ENCODE results near the gene WWOX. TPM values are rescaled to one million over a fixed set of nuclear protein-coding genes. Genes with fewer than 3 reads are reported as not detected.

The WWOX gene
- total and polyA plus RNA-seq, 2 of the 8 experiments (the other 6 are each of a cell fraction or from before 2014, with no cell fraction given), result 5.4 to 16.7 TPM

GRCh38 chr16:78542419-78542818, 443.0 kb downstream of the WWOX start:
- Histone ChIP-seq H2AFZ (ENCODE audit: low read length) (no peak overlapping the region), H3K4ac (replicated peaks; ENCODE audit: insufficient read length, low read depth, low read length) (no peak overlapping the region), H3K14ac (ENCODE audit: insufficient read length) (no peak overlapping the region), H2BK20ac (ENCODE audit: low read length) (no peak overlapping the region), H3K9me3 (ENCODE audit: insufficient read depth in 2 of 2, low read depth in 1 of 2, low read length in 1 of 2) (no peaks in the 10 kb centered on the region), H3K18ac (ENCODE audit: extremely low read depth, low read length) (no peak overlapping the region), H2BK15ac (ENCODE audit: low read length) (no peak overlapping the region), H3K79me1 (ENCODE audit: low read depth, low read length) (no peaks in the 10 kb centered on the region), H3K23ac (ENCODE audit: insufficient read length) (no peak overlapping the region), H3K27ac (ENCODE audit: low read depth, low read length) (no peak overlapping the region), H2BK5ac (ENCODE audit: low read depth, low read length) (no peak overlapping the region), H4K20me1 (replicated peaks in 1 of 2; ENCODE audit: control insufficient read depth in 1 of 2, insufficient read depth in 2 of 2, low read length in 2 of 2) (no peaks in the 10 kb centered on the region), H4K5ac (ENCODE audit: insufficient read length, low read depth, low read length) (no peak overlapping the region), H3K4me3 (ENCODE audit: extremely low read depth in 1 of 4, insufficient read depth in 2 of 4, low read depth in 3 of 4, low read length in 4 of 4) (no peak overlapping the region), H2BK120ac (replicated peaks; ENCODE audit: low read depth, low read length) (no peak overlapping the region), H3K79me2 (ENCODE audit: control insufficient read depth in 1 of 2, insufficient read depth in 2 of 2, low read length in 2 of 2) (no peaks in the 10 kb centered on the region), H3K9ac (replicated peaks in 1 of 4; ENCODE audit: extremely low read depth in 1 of 4, low read depth in 3 of 4, low read length in 3 of 4) (no peak overlapping the region), H3K4me1 (replicated peaks in 1 of 4; ENCODE audit: control insufficient read depth in 3 of 4, insufficient read depth in 4 of 4, low read length in 3 of 4) (no peaks in the 10 kb centered on the region), H3K23me2 (ENCODE audit: low read depth, low read length) (peaks cover 2% of the 10 kb centered on the region; the same call in 1 of the 2 replicates), H2BK12ac (ENCODE audit: low read depth, low read length) (no peak overlapping the region), H4K8ac (ENCODE audit: extremely low read depth, insufficient read depth, low read length) (no peak overlapping the region), H3K56ac (replicated peaks; ENCODE audit: insufficient read length, low read depth, low read length) (no peak overlapping the region), H2AK5ac (ENCODE audit: low read depth, low read length) (no peak overlapping the region), H4K91ac (replicated peaks; ENCODE audit: insufficient read length, low read length) (no peak overlapping the region), H3K36me3 (ENCODE audit: control insufficient read depth in 2 of 4, insufficient read depth in 4 of 4, low read length in 3 of 4) (no peaks in the 10 kb centered on the region), H3K4me2 (ENCODE audit: insufficient read depth in 1 of 2, low read depth in 2 of 2, low read length in 2 of 2) (no peak overlapping the region), H3K27me3 (replicated peaks in 1 of 4; ENCODE audit: control insufficient read depth in 3 of 4, extremely low read depth in 1 of 4, insufficient read depth in 3 of 4, low read length in 3 of 4) (no peaks in the 10 kb centered on the region)
- POLR2A ChIA-PET (ENCODE audit: partially characterized antibody), result interaction anchor here (0.6 kb wide), 1 partner anchor 95 kb away, joined by 3 read pairs; no protein-coding TSS in a partner anchor
- FAIRE-seq, result no peak
- DNase-seq (ENCODE audit: low read depth in 1 of 2, low spot score in 2 of 2), result no peak
- TF ChIP-seq YY1 (IDR thresholded peaks at IDR 0.05; ENCODE audit: low read depth, low read length) (no peak), SIN3A (conservative IDR thresholded peaks at IDR 0.05 in 1 of 2, IDR thresholded peaks at IDR 0.05 in 1 of 2; ENCODE audit: low read depth in 1 of 2, low read length in 2 of 2) (no peak), E2F6 (IDR thresholded peaks at IDR 0.05) (no peak), POLR2A (IDR thresholded peaks at IDR 0.05; ENCODE audit: control extremely low read depth in 1 of 2, low read depth in 2 of 2, low read length in 2 of 2) (no peak), GTF2F1 (IDR thresholded peaks at IDR 0.05; ENCODE audit: borderline replicate concordance, low read depth, low read length) (no peak), CEBPB (IDR thresholded peaks at IDR 0.05; ENCODE audit: low read depth, low read length) (peak; percentile 94)
- 94% methylated on average over 7 of the region's 7 CpGs; no CpG with 5 or more reads in 1 of the 2 experiments for WGBS, 2 experiments (ENCODE audit: extremely low coverage in 1 of 2, insufficient coverage in 1 of 2, insufficient read length in 1 of 2, insufficient replicate concordance in 2 of 2, low coverage in 1 of 2, low lambda C conversion rate in 2 of 2, missing lambda C conversion rate in 1 of 2)
- CTCF ChIA-PET (ENCODE audit: partially characterized antibody), result interaction anchor here (0.8 kb wide), 1 partner anchor 552 kb away, joined by 3 read pairs; no protein-coding TSS in a partner anchor

Data from H1 (cell line).